Choroid plexus epithelial cell (primary cell): ENCODE results near the gene KRT27.

Experiments used
- DNase-seq: peaks from one replicate; pipeline ENCODE4 v3.0.0-alpha.2; 2010; ENCODE audit warnings: low read depth
- H3K4me3 ChIP-seq: 2 replicates; pipeline ENCODE4 v1.5.1; 2011; ENCODE audit warnings: low read depth, mild to moderate bottlenecking, control low read depth, low read length, moderate library complexity
- CTCF ChIP-seq: conservative IDR thresholded peaks from 2 replicates; pipeline ENCODE4 v1.5.1; 2011; ENCODE audit warnings: low read depth, mild to moderate bottlenecking, control low read depth, inconsistent platforms, low read length, moderate library complexity

The KRT27 gene

GRCh38 chr17:40777971-40778370 is 4.4 kb downstream of the KRT27 start:
- DNase-seq: no peak
- no peak overlapping the region for H3K4me3 ChIP-seq
- TF ChIP-seq CTCF: no peak

- DNase-seq: no peak
- H3K4me3 ChIP-seq: no peak overlapping the region
- no peak for TF ChIP-seq CTCF
Observed at GRCh38 chr17:40777459-40777858, 4.9 kb downstream of the KRT27 start.

- DNase-seq: no peak
- no peak for TF ChIP-seq CTCF
- H3K4me3 ChIP-seq: no peak overlapping the region
Observed at GRCh38 chr17:40775945-40776344, 6.4 kb downstream of the KRT27 start.

- no peak within 1 kb of the TSS for H3K4me3 ChIP-seq
- TF ChIP-seq CTCF: no peak
- no peak for DNase-seq
Observed at GRCh38 chr17:40772101-40772500, 10.2 kb downstream of the KRT27 start, which contains the start of gene KRT26. Gene KRT26 (minus strand): TSS chr17:40772201. CDS start chr17:40772113, 88 bp downstream.

GRCh38 chr17:40765657-40766056 is 16.7 kb downstream of the KRT27 start:
- TF ChIP-seq CTCF: no peak
- no peak for DNase-seq
- no peak overlapping the region for H3K4me3 ChIP-seq

GRCh38 chr17:40763752-40764151 is 18.6 kb downstream of the KRT27 start:
- no peak for TF ChIP-seq CTCF
- no peak for DNase-seq

GRCh38 chr17:40760105-40761016 is 22.0 kb downstream of the KRT27 start:
- no peak for DNase-seq
- no peak for TF ChIP-seq CTCF
- H3K4me3 ChIP-seq: no peak overlapping the region

More at GRCh38 chr17:40763752-40764151, 18.6 kb downstream of the KRT27 start:
- H3K4me3 ChIP-seq: no peak overlapping the region
